GM23338 (cell line): Measurements from ENCODE around the gene HPD. TPM values are rescaled to one million over a fixed set of nuclear protein-coding genes. Genes with fewer than 3 reads are reported as not detected.

Source experiments
- EZH2phosphoT487 ChIP-seq: fragments of 200-600 bp; sonication (generic); IDR thresholded peaks from one replicate; pipeline ENCODE4 v1.8.1; 2018; ENCODE audit warnings: antibody characterized with exemption; ENCODE audit not compliant: unreplicated experiment
- POLR2AphosphoS5 ChIP-seq: IDR thresholded peaks from 2 replicates; pipeline ENCODE4 v1.6.1; 2016; ENCODE audit warnings: antibody characterized with exemption, low read depth
- STAT1 ChIP-seq: IDR thresholded peaks from one replicate; pipeline ENCODE4 v1.6.1; 2016; ENCODE audit warnings: antibody characterized with exemption; ENCODE audit not compliant: unreplicated experiment
- polyA plus RNA-seq: library from polyadenylated mRNA; unstranded; fragments of >200 nt; fragmentation: Nextera tagmentation; extraction: Ambion mirVana; gene quantifications from 2 replicates; pipeline ENCODE4 v1.2.1, GENCODE V29; 2016
- total RNA-seq: library from RNA; depleted of rRNA; stranded (reverse); fragments of >200 nt; shearing (Covaris generic); gene quantifications from 2 replicates; pipeline ENCODE4 v1.2.3, GENCODE V29; 2014
- TF ChIP-seq, protein P1 (sequence below), 2 experiments: fragments of 200-600 bp in 1 of 2; sonication (generic) in 1 of 2; conservative IDR thresholded peaks; 2 replicates each; pipeline versions ENCODE4 v1.5.1 to v1.6.1; 2016 to 2017; ENCODE audit warnings: antibody characterized with exemption in 2 of 2, low read depth in 2 of 2, mild to moderate bottlenecking in 2 of 2, moderate library complexity in 1 of 2
- TF ChIP-seq, protein P2 (sequence below): IDR thresholded peaks from 2 replicates; pipeline ENCODE4 v1.6.1; 2016; ENCODE audit warnings: antibody characterized with exemption
- TF ChIP-seq, protein P3 (sequence below): fragments of 250-450 bp; sonication (Bioruptor Pico); IDR thresholded peaks from 2 replicates; pipeline ENCODE4 v1.5.0; 2020; ENCODE audit warnings: mild to moderate bottlenecking, moderate library complexity

Gene HPD
- total and polyA plus RNA-seq, 2 experiments from 2014 or later, result not detected

DNA sequence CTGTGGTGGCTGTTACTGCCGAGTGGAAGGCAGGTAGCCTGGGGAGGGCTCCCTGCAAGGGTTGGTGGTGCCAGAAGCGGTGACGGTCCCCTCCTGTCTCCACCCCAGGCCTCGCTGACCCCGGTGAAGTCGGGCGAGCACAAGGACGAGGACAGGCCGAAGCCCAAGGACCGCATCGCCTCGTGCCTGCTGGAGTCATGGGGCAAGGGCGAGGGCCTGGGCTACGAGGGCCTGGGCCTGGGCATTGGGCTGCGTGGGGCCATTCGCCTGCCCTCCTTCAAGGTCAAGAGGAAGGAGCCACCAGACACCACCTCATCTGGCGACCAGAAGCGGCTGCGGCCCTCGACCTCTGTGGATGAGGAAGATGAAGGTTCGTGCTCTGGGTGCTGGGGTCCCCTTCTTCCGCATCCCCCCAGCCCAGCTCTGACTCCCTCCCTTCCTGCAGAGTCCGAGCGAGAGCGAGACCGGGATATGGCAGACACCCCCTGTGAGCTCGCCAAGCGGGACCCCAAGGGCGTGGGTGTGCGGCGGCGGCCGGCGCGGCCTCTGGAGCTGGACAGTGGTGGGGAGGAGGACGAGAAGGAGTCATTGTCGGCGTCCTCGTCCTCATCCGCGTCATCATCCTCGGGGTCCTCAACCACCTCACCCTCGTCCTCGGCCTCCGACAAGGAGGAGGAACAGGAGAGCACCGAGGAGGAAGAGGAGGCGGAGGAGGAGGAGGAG, 41.6 kb downstream of the HPD start (continued):
- TF ChIP-seq, protein P1, sequence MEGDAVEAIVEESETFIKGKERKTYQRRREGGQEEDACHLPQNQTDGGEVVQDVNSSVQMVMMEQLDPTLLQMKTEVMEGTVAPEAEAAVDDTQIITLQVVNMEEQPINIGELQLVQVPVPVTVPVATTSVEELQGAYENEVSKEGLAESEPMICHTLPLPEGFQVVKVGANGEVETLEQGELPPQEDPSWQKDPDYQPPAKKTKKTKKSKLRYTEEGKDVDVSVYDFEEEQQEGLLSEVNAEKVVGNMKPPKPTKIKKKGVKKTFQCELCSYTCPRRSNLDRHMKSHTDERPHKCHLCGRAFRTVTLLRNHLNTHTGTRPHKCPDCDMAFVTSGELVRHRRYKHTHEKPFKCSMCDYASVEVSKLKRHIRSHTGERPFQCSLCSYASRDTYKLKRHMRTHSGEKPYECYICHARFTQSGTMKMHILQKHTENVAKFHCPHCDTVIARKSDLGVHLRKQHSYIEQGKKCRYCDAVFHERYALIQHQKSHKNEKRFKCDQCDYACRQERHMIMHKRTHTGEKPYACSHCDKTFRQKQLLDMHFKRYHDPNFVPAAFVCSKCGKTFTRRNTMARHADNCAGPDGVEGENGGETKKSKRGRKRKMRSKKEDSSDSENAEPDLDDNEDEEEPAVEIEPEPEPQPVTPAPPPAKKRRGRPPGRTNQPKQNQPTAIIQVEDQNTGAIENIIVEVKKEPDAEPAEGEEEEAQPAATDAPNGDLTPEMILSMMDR (conservative IDR thresholded peaks at IDR 0.05; ENCODE audit: low read depth in 2 of 2), result no peak
- TF ChIP-seq EZH2phosphoT487 (no peak), POLR2AphosphoS5 (no peak), STAT1 (no peak)
- TF ChIP-seq, protein P2, sequence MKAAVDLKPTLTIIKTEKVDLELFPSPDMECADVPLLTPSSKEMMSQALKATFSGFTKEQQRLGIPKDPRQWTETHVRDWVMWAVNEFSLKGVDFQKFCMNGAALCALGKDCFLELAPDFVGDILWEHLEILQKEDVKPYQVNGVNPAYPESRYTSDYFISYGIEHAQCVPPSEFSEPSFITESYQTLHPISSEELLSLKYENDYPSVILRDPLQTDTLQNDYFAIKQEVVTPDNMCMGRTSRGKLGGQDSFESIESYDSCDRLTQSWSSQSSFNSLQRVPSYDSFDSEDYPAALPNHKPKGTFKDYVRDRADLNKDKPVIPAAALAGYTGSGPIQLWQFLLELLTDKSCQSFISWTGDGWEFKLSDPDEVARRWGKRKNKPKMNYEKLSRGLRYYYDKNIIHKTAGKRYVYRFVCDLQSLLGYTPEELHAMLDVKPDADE, result no peak
- TF ChIP-seq, protein P3, sequence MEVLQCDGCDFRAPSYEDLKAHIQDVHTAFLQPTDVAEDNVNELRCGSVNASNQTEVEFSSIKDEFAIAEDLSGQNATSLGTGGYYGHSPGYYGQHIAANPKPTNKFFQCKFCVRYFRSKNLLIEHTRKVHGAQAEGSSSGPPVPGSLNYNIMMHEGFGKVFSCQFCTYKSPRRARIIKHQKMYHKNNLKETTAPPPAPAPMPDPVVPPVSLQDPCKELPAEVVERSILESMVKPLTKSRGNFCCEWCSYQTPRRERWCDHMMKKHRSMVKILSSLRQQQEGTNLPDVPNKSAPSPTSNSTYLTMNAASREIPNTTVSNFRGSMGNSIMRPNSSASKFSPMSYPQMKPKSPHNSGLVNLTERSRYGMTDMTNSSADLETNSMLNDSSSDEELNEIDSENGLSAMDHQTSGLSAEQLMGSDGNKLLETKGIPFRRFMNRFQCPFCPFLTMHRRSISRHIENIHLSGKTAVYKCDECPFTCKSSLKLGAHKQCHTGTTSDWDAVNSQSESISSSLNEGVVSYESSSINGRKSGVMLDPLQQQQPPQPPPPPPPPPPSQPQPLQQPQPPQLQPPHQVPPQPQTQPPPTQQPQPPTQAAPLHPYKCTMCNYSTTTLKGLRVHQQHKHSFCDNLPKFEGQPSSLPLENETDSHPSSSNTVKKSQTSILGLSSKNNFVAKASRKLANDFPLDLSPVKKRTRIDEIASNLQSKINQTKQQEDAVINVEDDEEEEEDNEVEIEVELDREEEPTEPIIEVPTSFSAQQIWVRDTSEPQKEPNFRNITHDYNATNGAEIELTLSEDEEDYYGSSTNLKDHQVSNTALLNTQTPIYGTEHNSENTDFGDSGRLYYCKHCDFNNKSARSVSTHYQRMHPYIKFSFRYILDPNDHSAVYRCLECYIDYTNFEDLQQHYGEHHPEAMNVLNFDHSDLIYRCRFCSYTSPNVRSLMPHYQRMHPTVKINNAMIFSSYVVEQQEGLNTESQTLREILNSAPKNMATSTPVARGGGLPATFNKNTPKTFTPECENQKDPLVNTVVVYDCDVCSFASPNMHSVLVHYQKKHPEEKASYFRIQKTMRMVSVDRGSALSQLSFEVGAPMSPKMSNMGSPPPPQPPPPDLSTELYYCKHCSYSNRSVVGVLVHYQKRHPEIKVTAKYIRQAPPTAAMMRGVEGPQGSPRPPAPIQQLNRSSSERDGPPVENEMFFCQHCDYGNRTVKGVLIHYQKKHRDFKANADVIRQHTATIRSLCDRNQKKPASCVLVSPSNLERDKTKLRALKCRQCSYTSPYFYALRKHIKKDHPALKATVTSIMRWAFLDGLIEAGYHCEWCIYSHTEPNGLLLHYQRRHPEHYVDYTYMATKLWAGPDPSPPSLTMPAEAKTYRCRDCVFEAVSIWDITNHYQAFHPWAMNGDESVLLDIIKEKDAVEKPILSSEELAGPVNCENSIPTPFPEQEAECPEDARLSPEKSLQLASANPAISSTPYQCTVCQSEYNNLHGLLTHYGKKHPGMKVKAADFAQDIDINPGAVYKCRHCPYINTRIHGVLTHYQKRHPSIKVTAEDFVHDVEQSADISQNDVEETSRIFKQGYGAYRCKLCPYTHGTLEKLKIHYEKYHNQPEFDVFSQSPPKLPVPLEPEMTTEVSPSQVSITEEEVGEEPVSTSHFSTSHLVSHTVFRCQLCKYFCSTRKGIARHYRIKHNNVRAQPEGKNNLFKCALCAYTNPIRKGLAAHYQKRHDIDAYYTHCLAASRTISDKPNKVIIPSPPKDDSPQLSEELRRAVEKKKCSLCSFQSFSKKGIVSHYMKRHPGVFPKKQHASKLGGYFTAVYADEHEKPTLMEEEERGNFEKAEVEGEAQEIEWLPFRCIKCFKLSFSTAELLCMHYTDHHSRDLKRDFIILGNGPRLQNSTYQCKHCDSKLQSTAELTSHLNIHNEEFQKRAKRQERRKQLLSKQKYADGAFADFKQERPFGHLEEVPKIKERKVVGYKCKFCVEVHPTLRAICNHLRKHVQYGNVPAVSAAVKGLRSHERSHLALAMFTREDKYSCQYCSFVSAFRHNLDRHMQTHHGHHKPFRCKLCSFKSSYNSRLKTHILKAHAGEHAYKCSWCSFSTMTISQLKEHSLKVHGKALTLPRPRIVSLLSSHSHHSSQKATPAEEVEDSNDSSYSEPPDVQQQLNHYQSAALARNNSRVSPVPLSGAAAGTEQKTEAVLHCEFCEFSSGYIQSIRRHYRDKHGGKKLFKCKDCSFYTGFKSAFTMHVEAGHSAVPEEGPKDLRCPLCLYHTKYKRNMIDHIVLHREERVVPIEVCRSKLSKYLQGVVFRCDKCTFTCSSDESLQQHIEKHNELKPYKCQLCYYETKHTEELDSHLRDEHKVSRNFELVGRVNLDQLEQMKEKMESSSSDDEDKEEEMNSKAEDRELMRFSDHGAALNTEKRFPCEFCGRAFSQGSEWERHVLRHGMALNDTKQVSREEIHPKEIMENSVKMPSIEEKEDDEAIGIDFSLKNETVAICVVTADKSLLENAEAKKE (CRISPR knock-in tag), result no peak
